BE2C (cell line): ENCODE data around the gene GLIS1.

Experiments used
- DNase-seq: peaks from one replicate; pipeline ENCODE4 v3.0.0-alpha.2; 2020
- H3K27me3 ChIP-seq: fragments of 250-450 bp; sonication (Bioruptor Pico); 2 replicates; pipeline ENCODE4 v1.5.1; 2020; ENCODE audit warnings: mild to moderate bottlenecking
- H3K36me3 ChIP-seq: fragments of 250-450 bp; sonication (Bioruptor Pico); 2 replicates; pipeline ENCODE4 v1.5.1; 2020; ENCODE audit warnings: mild to moderate bottlenecking
- H3K4me1 ChIP-seq: fragments of 250-450 bp; sonication (Bioruptor Pico); 2 replicates; pipeline ENCODE4 v1.5.1; 2020
- H3K4me3 ChIP-seq: 2 replicates; pipeline ENCODE4 v1.5.1; 2011; ENCODE audit warnings: low read depth, low read length
- H3K9me3 ChIP-seq: fragments of 250-450 bp; sonication (Bioruptor Pico); 2 replicates; pipeline ENCODE4 v1.5.1; 2020
- TF ChIP-seq, protein P1 (sequence below): IDR thresholded peaks from 2 replicates; pipeline ENCODE4 v1.5.1; 2012; ENCODE audit warnings: mild to moderate bottlenecking, low read depth, low read length

GLIS1 gene

DNA sequence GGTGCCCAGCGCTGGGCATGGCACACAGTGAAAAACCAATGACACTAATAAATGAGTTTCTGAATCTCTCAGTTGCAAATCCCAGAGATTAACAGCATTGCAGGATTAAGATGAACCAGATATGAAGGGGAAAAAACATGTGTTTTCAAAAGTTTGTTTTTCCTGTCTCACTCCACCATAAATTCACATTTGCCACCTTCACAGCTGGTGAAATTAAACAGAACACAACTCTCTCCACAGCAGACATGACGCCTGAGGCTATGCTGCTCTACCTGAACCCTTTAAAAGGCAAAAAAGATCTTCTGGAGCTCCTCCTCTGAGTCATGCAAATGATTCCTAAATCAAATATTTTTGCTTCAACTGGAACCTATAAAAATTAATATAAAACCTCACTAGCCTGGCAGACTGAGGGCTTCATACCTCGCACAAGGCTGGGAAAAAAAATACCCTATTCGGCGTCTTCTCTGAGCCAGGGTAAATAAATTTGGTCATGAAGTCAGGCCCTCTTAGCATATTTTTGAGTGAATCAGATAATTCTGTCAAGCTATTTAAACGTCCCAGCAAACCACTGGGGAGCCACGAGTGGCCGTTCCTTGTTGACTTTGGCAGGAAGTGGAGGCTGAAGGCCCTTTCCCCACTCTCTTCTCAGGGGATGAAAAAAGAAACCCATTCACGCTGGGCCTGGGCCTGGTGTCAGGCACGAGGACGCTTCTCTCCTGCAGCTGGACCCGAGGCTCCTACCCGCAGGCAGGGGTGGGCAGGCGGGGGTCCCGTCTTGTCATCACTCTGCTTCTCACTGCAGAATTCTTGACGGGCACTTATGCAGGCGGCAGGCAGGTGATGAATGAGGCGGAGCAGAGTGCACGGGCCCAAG is 226.8 kb downstream of the GLIS1 start:
- Histone ChIP-seq H3K4me3 (no peak overlapping the region), H3K27me3 (no peaks in the 10 kb centered on the region), H3K36me3 (no peaks in the 10 kb centered on the region), H3K9me3 (no peaks in the 10 kb centered on the region), H3K4me1 (peaks cover 3% of the 10 kb centered on the region)
- TF ChIP-seq, protein P1, sequence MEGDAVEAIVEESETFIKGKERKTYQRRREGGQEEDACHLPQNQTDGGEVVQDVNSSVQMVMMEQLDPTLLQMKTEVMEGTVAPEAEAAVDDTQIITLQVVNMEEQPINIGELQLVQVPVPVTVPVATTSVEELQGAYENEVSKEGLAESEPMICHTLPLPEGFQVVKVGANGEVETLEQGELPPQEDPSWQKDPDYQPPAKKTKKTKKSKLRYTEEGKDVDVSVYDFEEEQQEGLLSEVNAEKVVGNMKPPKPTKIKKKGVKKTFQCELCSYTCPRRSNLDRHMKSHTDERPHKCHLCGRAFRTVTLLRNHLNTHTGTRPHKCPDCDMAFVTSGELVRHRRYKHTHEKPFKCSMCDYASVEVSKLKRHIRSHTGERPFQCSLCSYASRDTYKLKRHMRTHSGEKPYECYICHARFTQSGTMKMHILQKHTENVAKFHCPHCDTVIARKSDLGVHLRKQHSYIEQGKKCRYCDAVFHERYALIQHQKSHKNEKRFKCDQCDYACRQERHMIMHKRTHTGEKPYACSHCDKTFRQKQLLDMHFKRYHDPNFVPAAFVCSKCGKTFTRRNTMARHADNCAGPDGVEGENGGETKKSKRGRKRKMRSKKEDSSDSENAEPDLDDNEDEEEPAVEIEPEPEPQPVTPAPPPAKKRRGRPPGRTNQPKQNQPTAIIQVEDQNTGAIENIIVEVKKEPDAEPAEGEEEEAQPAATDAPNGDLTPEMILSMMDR: no peak
- peak; percentile 38 for DNase-seq

DNA sequence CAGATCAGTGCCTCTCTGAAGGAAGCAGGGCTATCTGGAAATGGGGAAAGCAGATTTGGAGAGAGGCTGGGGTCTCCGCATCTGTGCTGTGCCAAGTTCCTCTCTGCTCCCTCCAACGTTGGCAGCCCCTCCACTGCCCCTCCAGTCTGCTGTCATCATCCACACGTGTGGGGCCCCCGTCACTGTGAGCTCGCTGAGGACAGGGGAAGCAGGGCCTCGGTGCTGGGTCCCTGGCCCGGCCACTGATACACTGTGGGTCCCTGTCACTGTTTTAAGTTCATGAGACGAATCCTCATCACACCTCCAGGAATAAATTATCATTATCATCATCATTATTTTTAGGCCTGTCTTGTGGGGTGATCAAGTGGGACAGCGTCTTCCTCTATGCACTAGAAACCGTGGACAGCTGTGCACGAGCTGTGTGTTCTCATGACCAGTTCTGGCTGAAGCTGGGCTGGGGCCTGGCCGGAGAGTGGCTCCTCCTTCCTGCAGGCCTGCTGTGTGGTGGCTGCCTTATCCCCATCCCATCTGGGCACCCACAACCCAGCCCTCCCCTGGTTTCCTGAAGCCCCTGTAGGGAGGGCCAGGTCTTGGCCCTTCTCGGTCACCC is 227.5 kb downstream of the GLIS1 start:
- no peaks in the 10 kb centered on the region for H3K27me3 ChIP-seq
- H3K4me3 ChIP-seq: no peak overlapping the region
- no peaks in the 10 kb centered on the region for H3K36me3 ChIP-seq
- TF ChIP-seq, protein P1: no peak
- H3K9me3 ChIP-seq: no peaks in the 10 kb centered on the region
- peaks cover 3% of the 10 kb centered on the region for H3K4me1 ChIP-seq
- DNase-seq: peak; percentile 28

DNA sequence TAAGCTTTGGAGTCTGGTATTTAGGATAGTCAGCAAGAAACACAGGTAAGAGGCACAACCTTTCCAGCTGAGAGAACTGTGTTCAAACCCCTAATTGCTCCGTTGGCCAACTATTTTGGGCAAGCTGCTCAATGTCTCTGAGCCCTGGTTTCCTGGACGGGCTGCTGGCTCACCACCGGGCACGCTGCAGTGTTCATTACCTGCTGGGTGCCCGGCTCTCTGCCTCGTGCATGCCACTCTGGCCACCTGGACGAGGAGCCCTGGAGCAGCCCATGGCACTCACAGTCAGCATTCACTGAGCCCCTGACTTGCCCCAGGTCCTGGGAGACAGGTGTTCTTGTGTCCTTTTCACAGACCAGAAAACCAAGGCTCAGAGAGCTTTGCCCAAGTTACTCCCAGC is 228.7 kb downstream of the GLIS1 start:
- Histone ChIP-seq H3K4me1 (peaks cover 3% of the 10 kb centered on the region), H3K36me3 (no peaks in the 10 kb centered on the region), H3K27me3 (no peaks in the 10 kb centered on the region), H3K4me3 (no peak overlapping the region), H3K9me3 (no peaks in the 10 kb centered on the region)
- TF ChIP-seq, protein P1: no peak
- no peak for DNase-seq

DNA sequence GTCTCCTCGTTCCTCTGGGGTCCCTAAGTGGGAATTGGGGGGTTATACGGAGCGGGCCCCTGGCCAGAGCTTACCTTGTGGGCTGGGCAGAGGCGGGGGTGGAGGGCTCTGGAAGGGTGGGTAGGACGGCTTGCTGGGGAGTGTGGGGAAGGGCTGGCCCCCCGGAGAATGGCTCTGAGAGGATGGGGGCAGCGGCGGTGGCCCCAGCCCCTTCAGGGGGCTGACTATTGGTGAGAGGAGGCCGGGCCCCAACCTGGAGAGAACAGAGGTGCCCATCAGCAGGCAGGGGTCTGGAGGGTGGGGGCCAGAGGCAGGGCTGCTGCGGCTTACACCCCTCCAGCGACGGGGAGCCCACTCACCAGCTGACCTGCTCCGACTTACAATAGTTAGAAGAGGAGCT is 229.2 kb downstream of the GLIS1 start:
- Histone ChIP-seq H3K4me1 (peaks cover 3% of the 10 kb centered on the region), H3K36me3 (no peaks in the 10 kb centered on the region), H3K4me3 (no peak overlapping the region), H3K9me3 (no peaks in the 10 kb centered on the region), H3K27me3 (no peaks in the 10 kb centered on the region)
- TF ChIP-seq, protein P1: no peak
- no peak for DNase-seq

DNA sequence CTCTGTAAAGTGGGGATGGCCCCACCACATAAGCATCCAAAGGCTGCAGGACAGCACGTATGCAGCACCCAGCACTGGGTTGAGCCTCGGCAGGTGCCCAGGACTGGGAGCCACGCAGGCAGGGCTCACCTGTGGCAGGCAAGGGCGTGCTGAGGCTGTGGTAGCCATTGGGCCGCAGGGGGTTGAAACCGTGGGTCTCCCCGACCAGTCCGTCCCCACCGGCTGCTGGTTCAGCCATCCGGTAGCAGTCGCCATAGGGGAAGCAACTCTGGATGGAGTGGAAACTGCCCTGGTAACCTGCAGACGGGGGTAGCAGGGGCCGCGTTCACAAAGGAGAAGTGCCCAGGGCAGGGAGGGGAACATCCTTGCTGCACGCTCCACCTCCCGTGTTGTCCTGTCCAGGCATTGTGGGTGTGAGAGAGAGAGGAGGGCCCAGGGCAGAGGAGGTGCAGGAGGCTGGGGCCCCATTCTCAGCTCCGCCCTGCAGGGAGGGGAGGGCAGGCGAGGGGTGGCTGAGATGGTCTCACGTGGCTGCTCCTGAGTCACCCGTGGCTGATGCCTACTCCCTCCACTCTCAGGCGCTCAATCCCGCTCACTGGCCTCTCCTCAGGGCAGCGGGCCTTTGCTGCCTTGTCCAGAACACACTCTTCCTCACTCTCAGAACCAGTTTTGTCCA is 229.8 kb downstream of the GLIS1 start:
- no peaks in the 10 kb centered on the region for H3K9me3 ChIP-seq
- TF ChIP-seq, protein P1: no peak
- H3K4me3 ChIP-seq: no peak overlapping the region
- peaks cover 3% of the 10 kb centered on the region for H3K4me1 ChIP-seq
- DNase-seq: no peak
- H3K27me3 ChIP-seq: no peaks in the 10 kb centered on the region
- H3K36me3 ChIP-seq: no peaks in the 10 kb centered on the region
